H1 (cell line): ENCODE results near the gene HELT. TPM values are rescaled to one million over a fixed set of nuclear protein-coding genes. Genes with fewer than 3 reads are reported as not detected.

Experiments
- EGR1 ChIP-seq: IDR thresholded peaks from 2 replicates; pipeline ENCODE4 v1.6.1; 2011; ENCODE audit warnings: low read depth, low read length, borderline replicate concordance
- HDAC2 ChIP-seq, 2 experiments: fragments of 300-600 bp in 1 of 2; sonication (generic) in 1 of 2; IDR thresholded peaks; 2 replicates each; pipeline ENCODE4 v1.6.1; 2011 to 2012; ENCODE audit warnings: low read depth in 2 of 2, low read length in 2 of 2, mild to moderate bottlenecking in 2 of 2, moderate library complexity in 2 of 2, borderline replicate concordance in 1 of 2, inconsistent platforms in 1 of 2
- MAFK ChIP-seq: IDR thresholded peaks from 2 replicates; pipeline ENCODE4 v1.6.1; 2012; ENCODE audit warnings: low read depth, mild to moderate bottlenecking, improper control_type of control experiment, low read length
- SUZ12 ChIP-seq: fragments of 200-600 bp; sonication (generic); IDR thresholded peaks from 2 replicates; pipeline ENCODE4 v1.6.1; 2012; ENCODE audit warnings: mild to moderate bottlenecking, inconsistent platforms, low read length, moderate library complexity, mixed read lengths
- ZNF274 ChIP-seq: IDR thresholded peaks from 2 replicates; pipeline ENCODE4 v1.7.0; 2012; ENCODE audit warnings: low read length, borderline replicate concordance; ENCODE audit errors: extremely low read depth
- polyA plus RNA-seq, 7 experiments: library from polyadenylated mRNA; depleted of rRNA in 3 of 7; stranded (reverse) in 5 of 7; unstranded in 2 of 7; fragments of >200 nt in 5 of 7; fragments of 200-250 nt in 2 of 7; gene quantifications; 1 replicate in 5 of 7; 2 replicates in 1 of 7; 4 replicates in 1 of 7; pipeline versions ENCODE4 v1.2.1 to v1.2.3, GENCODE V29; 2011 to 2013; ENCODE audit warnings: missing spikeins in 2 of 7, mixed read lengths in 2 of 7
- total RNA-seq: library from RNA; stranded (reverse); fragmentation: NEBNext Ultra II Directional; extraction: Animal tissue kit (Norgen Biotek cat#: 25700); gene quantifications from 2 replicates; pipeline ENCODE4 v1.2.1, GENCODE V29; 2021
- TF ChIP-seq, protein P1 (sequence below): fragments of 300-600 bp; sonication (generic); IDR thresholded peaks from 2 replicates; pipeline ENCODE4 v1.7.1; 2012; ENCODE audit warnings: low read length, moderate library complexity, mild to moderate bottlenecking, inconsistent platforms; ENCODE audit not compliant: insufficient replicate concordance

Gene HELT
- total and polyA plus RNA-seq, 2 of the 8 experiments (the other 6 are each of a cell fraction or from before 2014, with no cell fraction given), result 0.32 to 0.35 TPM

DNA sequence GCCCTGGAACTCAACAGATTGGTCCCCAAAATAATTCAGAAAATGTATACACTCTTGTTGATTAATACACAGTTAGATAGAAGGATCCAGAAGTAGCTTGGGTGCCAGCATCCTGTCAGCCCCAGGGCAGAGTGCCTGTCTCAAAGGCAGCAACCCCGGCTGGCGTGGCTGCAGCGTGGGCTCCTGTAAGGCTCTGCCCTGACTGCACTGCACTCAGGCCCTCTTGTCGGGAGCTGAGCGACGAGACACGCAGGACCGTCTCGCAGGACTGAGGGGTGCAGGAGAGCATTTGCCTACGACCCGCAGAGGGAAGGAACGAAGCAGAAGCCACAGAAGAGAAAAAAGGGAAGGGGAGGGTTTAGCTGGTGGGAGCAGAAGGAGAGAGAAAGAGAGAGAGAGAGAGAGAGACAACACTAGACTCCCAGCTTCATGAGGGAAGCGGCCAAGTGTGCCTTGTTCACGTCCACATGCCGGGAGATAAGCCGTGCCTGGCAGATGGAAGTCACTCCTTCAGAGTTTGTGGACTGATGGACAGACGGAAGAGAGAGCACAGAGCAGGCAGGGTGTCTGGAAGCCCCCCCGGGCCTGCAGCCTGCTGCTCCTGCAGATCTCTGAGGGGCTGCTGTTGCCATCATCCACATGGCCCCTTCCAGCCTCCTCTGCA lies 38.7 kb upstream of the HELT start (continued):
- TF ChIP-seq, protein P1, sequence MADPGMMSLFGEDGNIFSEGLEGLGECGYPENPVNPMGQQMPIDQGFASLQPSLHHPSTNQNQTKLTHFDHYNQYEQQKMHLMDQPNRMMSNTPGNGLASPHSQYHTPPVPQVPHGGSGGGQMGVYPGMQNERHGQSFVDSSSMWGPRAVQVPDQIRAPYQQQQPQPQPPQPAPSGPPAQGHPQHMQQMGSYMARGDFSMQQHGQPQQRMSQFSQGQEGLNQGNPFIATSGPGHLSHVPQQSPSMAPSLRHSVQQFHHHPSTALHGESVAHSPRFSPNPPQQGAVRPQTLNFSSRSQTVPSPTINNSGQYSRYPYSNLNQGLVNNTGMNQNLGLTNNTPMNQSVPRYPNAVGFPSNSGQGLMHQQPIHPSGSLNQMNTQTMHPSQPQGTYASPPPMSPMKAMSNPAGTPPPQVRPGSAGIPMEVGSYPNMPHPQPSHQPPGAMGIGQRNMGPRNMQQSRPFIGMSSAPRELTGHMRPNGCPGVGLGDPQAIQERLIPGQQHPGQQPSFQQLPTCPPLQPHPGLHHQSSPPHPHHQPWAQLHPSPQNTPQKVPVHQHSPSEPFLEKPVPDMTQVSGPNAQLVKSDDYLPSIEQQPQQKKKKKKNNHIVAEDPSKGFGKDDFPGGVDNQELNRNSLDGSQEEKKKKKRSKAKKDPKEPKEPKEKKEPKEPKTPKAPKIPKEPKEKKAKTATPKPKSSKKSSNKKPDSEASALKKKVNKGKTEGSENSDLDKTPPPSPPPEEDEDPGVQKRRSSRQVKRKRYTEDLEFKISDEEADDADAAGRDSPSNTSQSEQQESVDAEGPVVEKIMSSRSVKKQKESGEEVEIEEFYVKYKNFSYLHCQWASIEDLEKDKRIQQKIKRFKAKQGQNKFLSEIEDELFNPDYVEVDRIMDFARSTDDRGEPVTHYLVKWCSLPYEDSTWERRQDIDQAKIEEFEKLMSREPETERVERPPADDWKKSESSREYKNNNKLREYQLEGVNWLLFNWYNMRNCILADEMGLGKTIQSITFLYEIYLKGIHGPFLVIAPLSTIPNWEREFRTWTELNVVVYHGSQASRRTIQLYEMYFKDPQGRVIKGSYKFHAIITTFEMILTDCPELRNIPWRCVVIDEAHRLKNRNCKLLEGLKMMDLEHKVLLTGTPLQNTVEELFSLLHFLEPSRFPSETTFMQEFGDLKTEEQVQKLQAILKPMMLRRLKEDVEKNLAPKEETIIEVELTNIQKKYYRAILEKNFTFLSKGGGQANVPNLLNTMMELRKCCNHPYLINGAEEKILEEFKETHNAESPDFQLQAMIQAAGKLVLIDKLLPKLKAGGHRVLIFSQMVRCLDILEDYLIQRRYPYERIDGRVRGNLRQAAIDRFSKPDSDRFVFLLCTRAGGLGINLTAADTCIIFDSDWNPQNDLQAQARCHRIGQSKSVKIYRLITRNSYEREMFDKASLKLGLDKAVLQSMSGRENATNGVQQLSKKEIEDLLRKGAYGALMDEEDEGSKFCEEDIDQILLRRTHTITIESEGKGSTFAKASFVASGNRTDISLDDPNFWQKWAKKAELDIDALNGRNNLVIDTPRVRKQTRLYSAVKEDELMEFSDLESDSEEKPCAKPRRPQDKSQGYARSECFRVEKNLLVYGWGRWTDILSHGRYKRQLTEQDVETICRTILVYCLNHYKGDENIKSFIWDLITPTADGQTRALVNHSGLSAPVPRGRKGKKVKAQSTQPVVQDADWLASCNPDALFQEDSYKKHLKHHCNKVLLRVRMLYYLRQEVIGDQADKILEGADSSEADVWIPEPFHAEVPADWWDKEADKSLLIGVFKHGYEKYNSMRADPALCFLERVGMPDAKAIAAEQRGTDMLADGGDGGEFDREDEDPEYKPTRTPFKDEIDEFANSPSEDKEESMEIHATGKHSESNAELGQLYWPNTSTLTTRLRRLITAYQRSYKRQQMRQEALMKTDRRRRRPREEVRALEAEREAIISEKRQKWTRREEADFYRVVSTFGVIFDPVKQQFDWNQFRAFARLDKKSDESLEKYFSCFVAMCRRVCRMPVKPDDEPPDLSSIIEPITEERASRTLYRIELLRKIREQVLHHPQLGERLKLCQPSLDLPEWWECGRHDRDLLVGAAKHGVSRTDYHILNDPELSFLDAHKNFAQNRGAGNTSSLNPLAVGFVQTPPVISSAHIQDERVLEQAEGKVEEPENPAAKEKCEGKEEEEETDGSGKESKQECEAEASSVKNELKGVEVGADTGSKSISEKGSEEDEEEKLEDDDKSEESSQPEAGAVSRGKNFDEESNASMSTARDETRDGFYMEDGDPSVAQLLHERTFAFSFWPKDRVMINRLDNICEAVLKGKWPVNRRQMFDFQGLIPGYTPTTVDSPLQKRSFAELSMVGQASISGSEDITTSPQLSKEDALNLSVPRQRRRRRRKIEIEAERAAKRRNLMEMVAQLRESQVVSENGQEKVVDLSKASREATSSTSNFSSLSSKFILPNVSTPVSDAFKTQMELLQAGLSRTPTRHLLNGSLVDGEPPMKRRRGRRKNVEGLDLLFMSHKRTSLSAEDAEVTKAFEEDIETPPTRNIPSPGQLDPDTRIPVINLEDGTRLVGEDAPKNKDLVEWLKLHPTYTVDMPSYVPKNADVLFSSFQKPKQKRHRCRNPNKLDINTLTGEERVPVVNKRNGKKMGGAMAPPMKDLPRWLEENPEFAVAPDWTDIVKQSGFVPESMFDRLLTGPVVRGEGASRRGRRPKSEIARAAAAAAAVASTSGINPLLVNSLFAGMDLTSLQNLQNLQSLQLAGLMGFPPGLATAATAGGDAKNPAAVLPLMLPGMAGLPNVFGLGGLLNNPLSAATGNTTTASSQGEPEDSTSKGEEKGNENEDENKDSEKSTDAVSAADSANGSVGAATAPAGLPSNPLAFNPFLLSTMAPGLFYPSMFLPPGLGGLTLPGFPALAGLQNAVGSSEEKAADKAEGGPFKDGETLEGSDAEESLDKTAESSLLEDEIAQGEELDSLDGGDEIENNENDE, result no peak
- TF ChIP-seq MAFK (no peak), EGR1 (no peak), SUZ12 (no peak), ZNF274 (no peak), HDAC2 (IDR thresholded peaks at IDR 0.05; ENCODE audit: borderline replicate concordance in 1 of 2, low read depth in 2 of 2, low read length in 2 of 2) (no peak)
